Skin epidermis (tissue), 12 donors: ENCODE data around the gene CTH.
"Not testable (repeated sequence)": the region's sequence is repeated elsewhere in the genome, so short reads cannot be mapped to it uniquely, and the experiment has no call there.

ENCODE experiments used
- H3K27ac ChIP-seq, 21 experiments: fragments of 200-600 bp; sonication (generic) in 11 of 21; one replicate each; pipeline ENCODE4 v1.5.0; 2020; ENCODE audit warnings: mild to moderate bottlenecking in 3 of 21, inconsistent platforms in 2 of 21, moderate library complexity in 2 of 21
- H3K4me3 ChIP-seq, 7 experiments: fragments of 200-600 bp; sonication (generic) in 2 of 7; one replicate each; pipeline ENCODE4 v1.5.0; 2020; ENCODE audit warnings: inconsistent platforms in 2 of 7, mild to moderate bottlenecking in 2 of 7, moderate library complexity in 1 of 7

The CTH gene

GRCh38 chr1:70410604-70411359 is at the start of gene CTH:
Gene CTH, plus strand, starts transcription at chr1:70411268. Its CDS starts 148 bp downstream, at chr1:70411416.
- Histone ChIP-seq H3K4me3 (peak within 1 kb of the TSS; percentile 53 to 70 (median 58)), H3K27ac (peak within 1 kb of the TSS in 20 of 21 experiments; percentile 49 to 88 (median 79))

GRCh38 chr1:70361727-70362398 is 49.2 kb upstream of the CTH start:
- no peak overlapping the region for H3K4me3 ChIP-seq
- H3K27ac ChIP-seq: no peak overlapping the region

GRCh38 chr1:70364439-70364838 is 46.6 kb upstream of the CTH start:
- Histone ChIP-seq H3K27ac (no peak overlapping the region), H3K4me3 (no peak overlapping the region)

GRCh38 chr1:70366425-70366952 is 44.6 kb upstream of the CTH start:
- not testable (repeated sequence) for H3K27ac ChIP-seq

GRCh38 chr1:70366997-70367396 is 44.1 kb upstream of the CTH start:
- not testable (repeated sequence) for H3K27ac ChIP-seq, H3K4me3 ChIP-seq

More at GRCh38 chr1:70366425-70366952, 44.6 kb upstream of the CTH start:
- not testable (repeated sequence) for H3K4me3 ChIP-seq

- H3K27ac ChIP-seq, H3K4me3 ChIP-seq: not testable (repeated sequence)
Observed at GRCh38 chr1:70367397-70367796, 43.7 kb upstream of the CTH start.

- H3K27ac ChIP-seq, H3K4me3 ChIP-seq: not testable (repeated sequence)
Observed at GRCh38 chr1:70371586-70371985, 39.5 kb upstream of the CTH start.

GRCh38 chr1:70372426-70372825 is 38.6 kb upstream of the CTH start:
- no peak overlapping the region for H3K27ac ChIP-seq
- no peak overlapping the region for H3K4me3 ChIP-seq

GRCh38 chr1:70373580-70373979 is 37.5 kb upstream of the CTH start:
- not testable (repeated sequence) for H3K27ac ChIP-seq, H3K4me3 ChIP-seq

- H3K27ac ChIP-seq: no peak overlapping the region
- H3K4me3 ChIP-seq: no peak overlapping the region
Observed at GRCh38 chr1:70376196-70376595, 34.9 kb upstream of the CTH start.

GRCh38 chr1:70382682-70383081 is 28.4 kb upstream of the CTH start:
- H3K27ac ChIP-seq: no peak overlapping the region
- no peak overlapping the region for H3K4me3 ChIP-seq

GRCh38 chr1:70383483-70383882 is 27.6 kb upstream of the CTH start:
- no peak overlapping the region for H3K27ac ChIP-seq
- no peak overlapping the region for H3K4me3 ChIP-seq

- no peak overlapping the region for H3K27ac ChIP-seq
- H3K4me3 ChIP-seq: no peak overlapping the region
Observed at GRCh38 chr1:70384542-70384941, 26.5 kb upstream of the CTH start.

GRCh38 chr1:70385477-70385876 is 25.6 kb upstream of the CTH start:
- no peak overlapping the region for H3K27ac ChIP-seq
- no peak overlapping the region for H3K4me3 ChIP-seq

GRCh38 chr1:70386121-70386520 is 24.9 kb upstream of the CTH start:
- Histone ChIP-seq H3K27ac (no peak overlapping the region), H3K4me3 (no peak overlapping the region)

- Histone ChIP-seq H3K4me3 (no peak overlapping the region), H3K27ac (no peak overlapping the region)
Observed at GRCh38 chr1:70387507-70387906, 23.6 kb upstream of the CTH start.

GRCh38 chr1:70392626-70393025 is 18.4 kb upstream of the CTH start:
- H3K4me3 ChIP-seq: no peak overlapping the region
- H3K27ac ChIP-seq: no peak overlapping the region

- no peak overlapping the region for H3K4me3 ChIP-seq
- no peak overlapping the region for H3K27ac ChIP-seq
Observed at GRCh38 chr1:70396607-70397006, 14.5 kb upstream of the CTH start.

GRCh38 chr1:70397013-70397412 is 14.1 kb upstream of the CTH start:
- no peak overlapping the region for H3K4me3 ChIP-seq
- no peak overlapping the region for H3K27ac ChIP-seq

GRCh38 chr1:70400335-70400734 is 10.7 kb upstream of the CTH start:
- H3K4me3 ChIP-seq: no peak overlapping the region
- H3K27ac ChIP-seq: no peak overlapping the region

GRCh38 chr1:70401974-70402373 is 9.1 kb upstream of the CTH start:
- Histone ChIP-seq H3K27ac (no peak overlapping the region), H3K4me3 (no peak overlapping the region)
